Ishikawa (cell line): ENCODE results near the gene SAV1.
A peak's percentile ranks its signal among the peaks of the same experiment; 100 is the strongest.

ENCODE experiments used
- CREB1 ChIP-seq: IDR thresholded peaks from 2 replicates; pipeline ENCODE4 v1.6.1; 2012; ENCODE audit warnings: low read depth
- EP300 ChIP-seq: IDR thresholded peaks from 2 replicates; pipeline ENCODE4 v1.6.1; 2012; ENCODE audit warnings: borderline replicate concordance
- FOXM1 ChIP-seq: IDR thresholded peaks from 2 replicates; pipeline ENCODE4 v1.6.1; 2012; ENCODE audit warnings: low read depth, borderline replicate concordance
- NFIC ChIP-seq: IDR thresholded peaks from 2 replicates; pipeline ENCODE4 v1.6.1; 2012
- REST ChIP-seq: IDR thresholded peaks from 2 replicates; pipeline ENCODE4 v1.6.1; 2012; ENCODE audit warnings: low read depth, mild to moderate bottlenecking
- TEAD4 ChIP-seq: IDR thresholded peaks from 2 replicates; pipeline ENCODE4 v1.6.1; 2012
- USF1 ChIP-seq: IDR thresholded peaks from 2 replicates; pipeline ENCODE4 v1.6.1; 2012
- YY1 ChIP-seq: IDR thresholded peaks from 2 replicates; pipeline ENCODE4 v1.6.1; 2012; ENCODE audit warnings: low read depth

GRCh38 chr14:50667996-50668825 lies at the start of gene SAV1:
- TF ChIP-seq NFIC (no peak), REST (no peak), CREB1 (no peak), USF1 (no peak), EP300 (no peak; the same call in 1 of the 2 replicates), FOXM1 (no peak), TEAD4 (peak; percentile 34; the same call in 1 of the 2 replicates), YY1 (0 out of 2 replicates have a peak, but pooled peaks have one; percentile 27)
